Tibial artery (tissue), 4 donors: Measurements from ENCODE around the gene DNM3.

Experiments
- DNase-seq, 2 donors: peaks; one replicate each; pipeline ENCODE4 v3.0.0-alpha.2; 2019
- H3K27ac ChIP-seq, 2 donors: fragments of 200-600 bp; sonication (generic) in 1 of 2; 1 replicate in 1 of 2; 2 replicates in 1 of 2; pipeline ENCODE4 v1.5.1; 2018 to 2019; ENCODE audit warnings: mild to moderate bottlenecking in 1 of 2
- H3K27me3 ChIP-seq, 2 donors: fragments of 200-600 bp; sonication (generic) in 1 of 2; one replicate each; pipeline versions ENCODE4 v1.5.1 to v1.6.0; 2016 to 2019
- H3K36me3 ChIP-seq, 3 donors: fragments of 200-600 bp; sonication (generic) in 2 of 3; one replicate each; pipeline ENCODE4 v1.5.1; 2016 to 2019; ENCODE audit warnings: mild to moderate bottlenecking in 2 of 3
- H3K4me1 ChIP-seq, 4 donors: fragments of 200-600 bp; sonication (generic) in 2 of 4; 1 replicate in 3 of 4; 2 replicates in 1 of 4; pipeline ENCODE4 v1.5.1; 2016 to 2019
- H3K4me3 ChIP-seq, 2 donors: fragments of 200-600 bp; sonication (generic) in 1 of 2; 1 replicate in 1 of 2; 2 replicates in 1 of 2; pipeline ENCODE4 v1.5.1; 2018 to 2019; ENCODE audit warnings: mild to moderate bottlenecking in 2 of 2
- H3K9me3 ChIP-seq, 3 donors: fragments of 200-600 bp; sonication (generic) in 1 of 3; one replicate each; pipeline ENCODE4 v1.5.1; 2016 to 2019
- CTCF ChIP-seq, 2 experiments: fragments of 200-600 bp in 1 of 2; fragments of 450-650 bp in 1 of 2; IDR thresholded peaks; one replicate each; pipeline ENCODE4 v1.5.1; 2017 to 2019; ENCODE audit warnings: antibody characterized with exemption in 2 of 2, mild to moderate bottlenecking in 1 of 2, moderate library complexity in 1 of 2
- intact Hi-C: fragments of 100-400 bp; cut with DNase I; formaldehyde crosslinking; loops from one replicate; pipeline ENCODE4 v1.15.0; 2023; ENCODE audit warnings: low total_unique reads

DNM3 gene

GRCh38 chr1:172180501-172181285, 339.4 kb downstream of the DNM3 start:
- H3K9me3 ChIP-seq = no peaks in the 10 kb centered on the region
- H3K4me3 ChIP-seq = peak overlapping the region; percentile 19 to 21
- intact Hi-C loops = no loop called here
- peak; percentile 34 to 67 for DNase-seq
- H3K27ac ChIP-seq = peak overlapping the region; percentile 59 to 76
- TF ChIP-seq CTCF (IDR thresholded peaks at IDR 0.05) = no peak
- H3K36me3 ChIP-seq = no peaks in the 10 kb centered on the region
- peaks cover 0 to 33% (median 7%) of the 10 kb centered on the region in 4 donors for H3K4me1 ChIP-seq
- no peaks in the 10 kb centered on the region for H3K27me3 ChIP-seq

- Histone ChIP-seq H3K27me3 (no peaks in the 10 kb centered on the region), H3K4me1 (peaks cover 0 to 33% (median 7%) of the 10 kb centered on the region in 4 donors), H3K4me3 (no peak overlapping the region), H3K9me3 (no peaks in the 10 kb centered on the region), H3K27ac (no peak overlapping the region), H3K36me3 (no peaks in the 10 kb centered on the region)
- TF ChIP-seq CTCF (IDR thresholded peaks at IDR 0.05) = no peak
- intact Hi-C loops = no loop called here
- DNase-seq = no peak
These were observed 343.4 kb downstream of the DNM3 start for GRCh38 chr1:172184506-172185191.

- no peak for DNase-seq
- no peaks in the 10 kb centered on the region for H3K27me3 ChIP-seq
- H3K9me3 ChIP-seq = no peaks in the 10 kb centered on the region
- H3K4me1 ChIP-seq = peaks cover 0 to 30% (median 7%) of the 10 kb centered on the region in 4 donors
- no peak for TF ChIP-seq CTCF (IDR thresholded peaks at IDR 0.05)
- H3K36me3 ChIP-seq = no peaks in the 10 kb centered on the region
- intact Hi-C loops = no loop called here
- H3K27ac ChIP-seq = no peak overlapping the region
- H3K4me3 ChIP-seq = no peak overlapping the region
These were observed 343.9 kb downstream of the DNM3 start for GRCh38 chr1:172185211-172185610.

- H3K4me3 ChIP-seq = no peak overlapping the region
- H3K27ac ChIP-seq = no peak overlapping the region
- no peak for TF ChIP-seq CTCF (IDR thresholded peaks at IDR 0.05)
- peaks cover 0 to 22% (median 6%) of the 10 kb centered on the region in 4 donors for H3K4me1 ChIP-seq
- no peaks in the 10 kb centered on the region for H3K36me3 ChIP-seq
- intact Hi-C loops = no loop called here
- no peak for DNase-seq
- H3K27me3 ChIP-seq = no peaks in the 10 kb centered on the region
- H3K9me3 ChIP-seq = no peaks in the 10 kb centered on the region
These were observed 344.7 kb downstream of the DNM3 start for GRCh38 chr1:172185996-172186395.

- H3K4me3 ChIP-seq = no peak overlapping the region
- peaks cover 0 to 28% (median 10%) of the 10 kb centered on the region in 3 donors for H3K9me3 ChIP-seq
- H3K27me3 ChIP-seq = no peaks in the 10 kb centered on the region
- H3K36me3 ChIP-seq = no peaks in the 10 kb centered on the region
- no peak for TF ChIP-seq CTCF (IDR thresholded peaks at IDR 0.05)
- intact Hi-C loops = no loop called here
- H3K27ac ChIP-seq = no peak overlapping the region
- no peak for DNase-seq
- no peaks in the 10 kb centered on the region for H3K4me1 ChIP-seq
These were observed 360.3 kb downstream of the DNM3 start for GRCh38 chr1:172201572-172201971.
